ENCODE results near the gene SUV39H1.

DNA sequence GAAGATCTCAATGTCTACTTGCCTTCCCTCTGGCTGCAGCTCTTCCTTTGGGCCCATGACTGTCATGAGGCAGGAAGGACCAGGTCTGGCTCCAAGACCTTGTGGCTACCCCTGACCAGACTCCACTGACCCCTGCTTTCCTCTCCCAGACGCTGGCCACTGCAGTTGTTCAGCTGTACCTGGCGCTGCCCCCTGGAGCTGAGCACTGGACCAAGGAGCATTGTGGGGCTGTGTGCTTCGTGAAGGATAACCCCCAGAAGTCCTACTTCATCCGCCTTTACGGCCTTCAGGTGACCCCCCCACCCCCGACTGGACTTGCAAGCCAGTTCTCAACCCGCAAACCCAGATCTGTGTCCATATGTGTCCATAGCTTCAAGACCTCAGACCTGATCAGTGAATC lies 12.4 kb upstream of the SUV39H1 start:
- TF ChIP-seq CTCF (IDR thresholded peaks at IDR 0.05) (no peak), POLR2A (IDR thresholded peaks at IDR 0.05) (no peak)
